GM12878 (cell line): ENCODE measurements around the gene FUT7. TPM values are rescaled to one million over a fixed set of nuclear protein-coding genes. Genes with fewer than 3 reads are reported as not detected.
A peak's percentile ranks its signal among the peaks of the same experiment; 100 is the strongest.
"Not testable (repeated sequence)": the region's sequence is repeated elsewhere in the genome, so short reads cannot be mapped to it uniquely, and the experiment has no call there.

Experiments used
- ATAC-seq: fragments of 200-7000 bp; cut with Tn5 transposase; 3 replicates; pipeline ENCODE4 v1.9.1; 2020; ENCODE audit warnings: mild to moderate bottlenecking, moderate library complexity
- BruUV-seq: library from RNA; stranded (reverse); fragments of 400-500 nt; replicated peaks from 2 replicates; lab custom pipeline; 2021; lab: Mats Ljungman, UMichigan
- CTCF ChIA-PET: fragments of 300-600 bp; sonication (Branson Sonifier 250); formaldehyde crosslinking; extraction: SDS; loops from one replicate; lab custom pipeline; 2021; ENCODE audit warnings: inconsistent platforms; lab: Yijun Ruan, JAX
- POLR2A ChIA-PET: fragments of 350-600 bp; formaldehyde crosslinking; extraction: SDS; loops from one replicate; lab custom pipeline; 2021; ENCODE audit warnings: inconsistent platforms; lab: Charles Lee
- RAD21 ChIA-PET: fragments of 300-600 bp; sonication (Branson Sonifier 250); formaldehyde crosslinking; loops from one replicate; lab custom pipeline; 2023; ENCODE audit warnings: antibody characterized with exemption; ENCODE audit not compliant: unreplicated experiment; lab: Charles Lee
- SMC1A ChIA-PET: fragments of 300-600 bp; sonication (Branson Sonifier 250); formaldehyde crosslinking; loops from one replicate; lab custom pipeline; 2023; ENCODE audit not compliant: unreplicated experiment, uncharacterized antibody; lab: Charles Lee
- DNase-seq: peaks from one replicate; pipeline ENCODE4 v3.0.0-alpha.2; 2011; ENCODE audit warnings: low read depth, low spot score
- FAIRE-seq: peaks from 3 replicates; lab custom pipeline; 2011; peaks lifted over from hg19 to GRCh38; lab: Jason Lieb, UNC
- H2AFZ ChIP-seq: 2 replicates; pipeline ENCODE4 v1.6.0; 2011; ENCODE audit warnings: low read depth, low read length, control low read depth; ENCODE audit not compliant: control insufficient read depth
- H3K27ac ChIP-seq: 2 replicates; pipeline ENCODE4 v1.5.1; 2011; ENCODE audit warnings: control low read depth; ENCODE audit not compliant: control insufficient read depth, insufficient read depth
- H3K27me3 ChIP-seq, 2 experiments: replicated peaks in 1 of 2; 2 replicates each; pipeline versions ENCODE4 v1.6.0 to v1.6.1; 2011; ENCODE audit warnings: low read length in 1 of 2; ENCODE audit not compliant: control insufficient read depth in 2 of 2, insufficient read depth in 2 of 2
- H3K36me3 ChIP-seq, 2 experiments: 2 replicates each; pipeline ENCODE4 v1.5.1; 2011; ENCODE audit warnings: low read length in 1 of 2; ENCODE audit not compliant: control insufficient read depth in 2 of 2, insufficient read depth in 2 of 2
- H3K4me1 ChIP-seq: 2 replicates; pipeline ENCODE4 v1.6.1; 2011; ENCODE audit warnings: mild to moderate bottlenecking, low read length, moderate library complexity, mixed read lengths; ENCODE audit not compliant: control insufficient read depth, insufficient read depth
- H3K4me2 ChIP-seq: 2 replicates; pipeline ENCODE4 v1.6.0; 2011; ENCODE audit warnings: control low read depth; ENCODE audit not compliant: control insufficient read depth, insufficient read depth
- H3K4me3 ChIP-seq: fragments of 200-600 bp; sonication (generic); 2 replicates; pipeline ENCODE4 v1.5.1; 2016
- H3K79me2 ChIP-seq: 2 replicates; pipeline ENCODE4 v1.6.0; 2011; ENCODE audit warnings: low read length; ENCODE audit not compliant: control insufficient read depth, insufficient read depth
- H3K9ac ChIP-seq: 2 replicates; pipeline ENCODE4 v1.8.0; 2011; ENCODE audit warnings: low read length, control low read depth, mixed read lengths; ENCODE audit not compliant: control insufficient read depth, insufficient read depth
- H3K9me3 ChIP-seq: replicated peaks from 3 replicates; pipeline ENCODE4 v1.5.1; 2011; ENCODE audit warnings: mild to moderate bottlenecking, low read length; ENCODE audit not compliant: control insufficient read depth, insufficient read depth
- H4K20me1 ChIP-seq: 2 replicates; pipeline ENCODE4 v1.6.0; 2011; ENCODE audit not compliant: control insufficient read depth, insufficient read depth
- ATF7 ChIP-seq: fragments of 450-650 bp; IDR thresholded peaks from 2 replicates; pipeline ENCODE4 v1.6.1; 2016; ENCODE audit warnings: low read depth, mild to moderate bottlenecking
- CTCF ChIP-seq, 3 experiments: IDR thresholded peaks in 2 of 3; conservative IDR thresholded peaks in 1 of 3; 2 replicates each; pipeline ENCODE4 v1.5.1; 2011; ENCODE audit warnings: low read depth in 3 of 3, low read length in 3 of 3, mild to moderate bottlenecking in 3 of 3, control low read depth in 2 of 3, moderate library complexity in 2 of 3, inconsistent platforms in 1 of 3, mixed read lengths in 1 of 3; ENCODE audit not compliant: control insufficient read depth in 2 of 3, insufficient read depth in 1 of 3; ENCODE audit errors: extremely low read depth in 1 of 3
- RAD21 ChIP-seq: IDR thresholded peaks from 2 replicates; pipeline ENCODE4 v1.6.1; 2011; ENCODE audit warnings: mild to moderate bottlenecking, low read depth, low read length, moderate library complexity; ENCODE audit not compliant: insufficient read depth
- ZBTB33 ChIP-seq: fragments of 450-650 bp; IDR thresholded peaks from 2 replicates; pipeline ENCODE4 v1.6.1; 2017; ENCODE audit warnings: mild to moderate bottlenecking
- WGBS: methylation state at CpG from one replicate; pipeline ENCODE4 v1.1.6; 2016; ENCODE audit warnings: low lambda C conversion rate; ENCODE audit not compliant: insufficient replicate concordance, insufficient coverage; ENCODE audit errors: missing lambda C conversion rate; 5-methylcytosine and 5-hydroxymethylcytosine counted together
- in situ Hi-C: fragments of 300-500 bp; cut with MboI; formaldehyde crosslinking; loops from 9 replicates; pipeline ENCODE4 v1.14.3; 2018; ENCODE audit warnings: mixed read lengths
- intact Hi-C: fragments of 100-400 bp; cut with micrococcal nuclease; formaldehyde crosslinking; loops from one replicate; pipeline ENCODE4 v1.14.2; 2022; ENCODE audit not compliant: unreplicated experiment
- polyA plus RNA-seq, 11 experiments: library from polyadenylated mRNA; depleted of rRNA in 4 of 11; unstranded in 6 of 11; stranded (reverse) in 5 of 11; fragments of >200 nt; fragmentation: Nextera tagmentation in 4 of 11; fragmentation: Illumina TruSeq in 1 of 11; extraction: Ambion mirVana in 4 of 11; extraction: Trizol in 1 of 11; gene quantifications; 1 replicate in 1 of 11; 2 replicates in 10 of 11; pipeline versions ENCODE4 v1.2.1 to v1.2.3, GENCODE V29; 2011 to 2016; ENCODE audit warnings: inconsistent platforms in 2 of 11, missing spikeins in 2 of 11, low read depth in 1 of 11
- total RNA-seq, 4 experiments: library from RNA; depleted of rRNA in 3 of 4; stranded (reverse); fragments of >200 nt in 3 of 4; fragmentation: Illumina TruSeq in 1 of 4; extraction: Trizol in 1 of 4; gene quantifications; 2 replicates each; pipeline versions ENCODE4 v1.2.1 to v1.2.3, GENCODE V29; 2013 to 2021

FUT7 gene
- total and polyA plus RNA-seq, 10 of the 15 experiments (the other 5 are each of a cell fraction or from before 2014, with no cell fraction given) = 0.04 to 0.62 (median 0.20) TPM; not detected in 2

- POLR2A ChIA-PET, H3K79me2 ChIP-seq, DNase-seq, H3K27me3 ChIP-seq, BruUV-seq, H3K9me3 ChIP-seq, H3K4me2 ChIP-seq, in situ Hi-C loops, H3K36me3 ChIP-seq, H3K9ac ChIP-seq, FAIRE-seq, H2AFZ ChIP-seq, SMC1A ChIA-PET, H3K4me3 ChIP-seq, intact Hi-C loops, H3K27ac ChIP-seq, ATAC-seq, RAD21 ChIA-PET, H4K20me1 ChIP-seq: not testable (repeated sequence)
- CTCF ChIA-PET = interaction anchor here (0.8 to 2.0 kb wide), 3 partner anchors 25 to 42 kb away, joined by 3 to 6 read pairs (median 5); no protein-coding TSS in a partner anchor
- TF ChIP-seq CTCF (IDR thresholded peaks at IDR 0.05 in 2 of 3, conservative IDR thresholded peaks at IDR 0.05 in 1 of 3; ENCODE audit: control insufficient read depth in 2 of 3, extremely low read depth in 1 of 3, insufficient read depth in 1 of 3, low read depth in 3 of 3, low read length in 3 of 3) (peak in 1 of 3 experiments; percentile 27; a peak in 1 of 6 replicates), ATF7 (0 out of 2 replicates have a peak, but pooled peaks have one; percentile 28), ZBTB33 (0 out of 2 replicates have a peak, but pooled peaks have one; percentile 54), RAD21 (0 out of 2 replicates have a peak, but pooled peaks have one; percentile 5)
- H3K4me1 ChIP-seq = peaks cover 12% of the 10 kb centered on the region
- WGBS = 24% methylated on average over 17 of the region's 17 CpGs
These were observed 27.6 kb downstream of the FUT7 start for GRCh38 chr9:137004285-137004684.
